SU-DHL-6 (cell line): ENCODE measurements around the gene ARNT2.

Experiments
- H2AFZ ChIP-seq: fragments of 200-600 bp; sonication (generic); 2 replicates; pipeline ENCODE4 v1.6.1; 2014; ENCODE audit warnings: low read depth, mild to moderate bottlenecking, moderate library complexity, mixed read lengths, antibody characterized with exemption, low read length; ENCODE audit not compliant: severe bottlenecking
- H3F3A ChIP-seq: fragments of 200-600 bp; shearing (Covaris generic); 2 replicates; pipeline ENCODE4 v1.6.0; 2016; ENCODE audit warnings: antibody characterized with exemption, mild to moderate bottlenecking; ENCODE audit not compliant: insufficient read depth
- H3K27ac ChIP-seq: fragments of 200-600 bp; sonication (generic); 2 replicates; pipeline ENCODE4 v1.5.1; 2016; ENCODE audit warnings: low read depth, mild to moderate bottlenecking, low read length, moderate library complexity, mixed read lengths
- H3K27me3 ChIP-seq: fragments of 200-600 bp; sonication (generic), shearing (Covaris generic); 2 replicates; pipeline ENCODE4 v1.6.0; 2014; ENCODE audit warnings: mild to moderate bottlenecking, low read length
- H3K36me3 ChIP-seq: fragments of 200-600 bp; sonication (generic); 2 replicates; pipeline ENCODE4 v1.6.1; 2014; ENCODE audit warnings: mild to moderate bottlenecking, low read length, mixed read lengths
- H3K4me2 ChIP-seq: fragments of 300-600, 200-600 bp; shearing (Covaris generic), sonication (generic); 2 replicates; pipeline ENCODE4 v1.6.0; 2014; ENCODE audit warnings: low read length, low read depth, mild to moderate bottlenecking; ENCODE audit not compliant: poor library complexity, severe bottlenecking
- H3K4me3 ChIP-seq: fragments of 200-600 bp; sonication (generic); 2 replicates; pipeline ENCODE4 v1.5.1; 2014; ENCODE audit warnings: antibody characterized with exemption, low read length, mild to moderate bottlenecking, mixed read lengths; ENCODE audit not compliant: insufficient read depth, poor library complexity, severe bottlenecking
- H3K79me2 ChIP-seq: fragments of 200-600 bp; sonication (generic); 2 replicates; pipeline ENCODE4 v1.6.1; 2014; ENCODE audit warnings: mild to moderate bottlenecking, low read length, moderate library complexity; ENCODE audit not compliant: insufficient read depth
- H3K9ac ChIP-seq: fragments of 200-600 bp; sonication (generic); 2 replicates; pipeline ENCODE4 v1.7.0; 2014; ENCODE audit warnings: mild to moderate bottlenecking, low read length
- H3K9me2 ChIP-seq: fragments of 200-600 bp; sonication (generic); replicated peaks from 2 replicates; pipeline ENCODE4 v1.6.1; 2014; ENCODE audit warnings: low read length; ENCODE audit not compliant: insufficient read depth
- H3K9me3 ChIP-seq: fragments of 200-600 bp; sonication (generic); 2 replicates; pipeline ENCODE4 v1.6.1; 2014; ENCODE audit warnings: low read length, mixed read lengths; ENCODE audit not compliant: insufficient read depth
- H4K20me1 ChIP-seq: fragments of 200-600 bp; sonication (generic); 2 replicates; pipeline ENCODE4 v1.6.1; 2014; ENCODE audit warnings: low read depth, mild to moderate bottlenecking, antibody characterized with exemption, low read length, moderate library complexity, mixed read lengths
- EZH2phosphoT487 ChIP-seq: fragments of 200-600 bp; sonication (generic), shearing (Covaris generic); conservative IDR thresholded peaks from 2 replicates; pipeline ENCODE4 v1.6.1; 2018; ENCODE audit warnings: mild to moderate bottlenecking, antibody characterized with exemption, low read length, moderate library complexity, mixed read lengths
- TF ChIP-seq, protein P1 (sequence below): fragments of 200-600 bp; sonication (generic); IDR thresholded peaks from one replicate; pipeline ENCODE4 v1.5.1; 2017; ENCODE audit warnings: antibody characterized with exemption, mild to moderate bottlenecking, low read length, moderate library complexity; ENCODE audit not compliant: insufficient read depth, poor library complexity, severe bottlenecking

Gene ARNT2

DNA sequence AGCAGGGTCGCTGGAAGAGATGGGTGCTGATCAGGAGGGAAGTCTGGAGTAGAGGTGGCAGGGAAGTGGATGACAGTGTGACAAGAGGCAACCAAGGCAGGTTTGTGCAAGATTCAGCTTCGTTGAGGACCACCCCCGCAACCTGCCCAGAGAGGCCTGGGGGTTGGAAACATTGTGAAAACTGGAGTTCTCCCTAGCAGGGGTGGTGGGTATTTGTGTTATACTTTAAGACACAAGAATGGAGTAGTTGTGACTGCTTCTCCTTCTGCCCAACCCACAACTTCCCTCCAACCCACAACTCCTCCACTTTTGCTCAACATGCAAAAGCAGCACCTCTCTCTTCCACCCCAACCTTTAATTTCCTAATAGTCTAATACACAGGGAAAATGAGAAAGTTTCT is 8.6 kb upstream of the ARNT2 start:
- no peak overlapping the region for H3K4me2 ChIP-seq
- H3K27me3 ChIP-seq = no peaks in the 10 kb centered on the region
- no peak overlapping the region for H3K9ac ChIP-seq
- H3F3A ChIP-seq = no peaks in the 10 kb centered on the region
- H3K36me3 ChIP-seq = no peaks in the 10 kb centered on the region
- TF ChIP-seq, protein P1, sequence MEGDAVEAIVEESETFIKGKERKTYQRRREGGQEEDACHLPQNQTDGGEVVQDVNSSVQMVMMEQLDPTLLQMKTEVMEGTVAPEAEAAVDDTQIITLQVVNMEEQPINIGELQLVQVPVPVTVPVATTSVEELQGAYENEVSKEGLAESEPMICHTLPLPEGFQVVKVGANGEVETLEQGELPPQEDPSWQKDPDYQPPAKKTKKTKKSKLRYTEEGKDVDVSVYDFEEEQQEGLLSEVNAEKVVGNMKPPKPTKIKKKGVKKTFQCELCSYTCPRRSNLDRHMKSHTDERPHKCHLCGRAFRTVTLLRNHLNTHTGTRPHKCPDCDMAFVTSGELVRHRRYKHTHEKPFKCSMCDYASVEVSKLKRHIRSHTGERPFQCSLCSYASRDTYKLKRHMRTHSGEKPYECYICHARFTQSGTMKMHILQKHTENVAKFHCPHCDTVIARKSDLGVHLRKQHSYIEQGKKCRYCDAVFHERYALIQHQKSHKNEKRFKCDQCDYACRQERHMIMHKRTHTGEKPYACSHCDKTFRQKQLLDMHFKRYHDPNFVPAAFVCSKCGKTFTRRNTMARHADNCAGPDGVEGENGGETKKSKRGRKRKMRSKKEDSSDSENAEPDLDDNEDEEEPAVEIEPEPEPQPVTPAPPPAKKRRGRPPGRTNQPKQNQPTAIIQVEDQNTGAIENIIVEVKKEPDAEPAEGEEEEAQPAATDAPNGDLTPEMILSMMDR = no peak
- TF ChIP-seq EZH2phosphoT487 = no peak
- H4K20me1 ChIP-seq = no peaks in the 10 kb centered on the region
- 0 out of 2 replicates have a peak, but pooled peaks cover 3% of the 10 kb centered on the region for H3K9me2 ChIP-seq
- no peaks in the 10 kb centered on the region for H3K79me2 ChIP-seq
- no peaks in the 10 kb centered on the region for H3K9me3 ChIP-seq
- H3K27ac ChIP-seq = no peak overlapping the region
- H3K4me3 ChIP-seq = no peak overlapping the region
- H2AFZ ChIP-seq = no peak overlapping the region

DNA sequence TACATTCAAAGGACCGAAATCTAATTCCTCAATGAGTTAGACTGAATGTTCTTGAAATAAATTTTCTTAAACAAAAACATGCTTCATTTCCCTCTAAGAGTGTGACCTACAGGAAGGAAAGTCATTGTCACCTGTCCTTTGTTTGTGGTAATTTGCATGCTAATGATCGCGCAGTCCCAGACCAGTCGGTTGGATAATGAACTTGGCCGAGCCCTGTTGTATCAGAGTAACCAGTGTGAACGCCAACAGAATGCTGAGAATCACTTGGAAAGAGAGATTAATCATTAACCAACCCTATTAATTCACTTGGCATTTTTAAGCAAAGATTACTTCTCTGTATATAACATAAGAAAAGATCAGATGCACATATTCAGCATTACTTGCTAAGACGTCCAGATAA is 8.1 kb upstream of the ARNT2 start:
- no peaks in the 10 kb centered on the region for H3K36me3 ChIP-seq

DNA sequence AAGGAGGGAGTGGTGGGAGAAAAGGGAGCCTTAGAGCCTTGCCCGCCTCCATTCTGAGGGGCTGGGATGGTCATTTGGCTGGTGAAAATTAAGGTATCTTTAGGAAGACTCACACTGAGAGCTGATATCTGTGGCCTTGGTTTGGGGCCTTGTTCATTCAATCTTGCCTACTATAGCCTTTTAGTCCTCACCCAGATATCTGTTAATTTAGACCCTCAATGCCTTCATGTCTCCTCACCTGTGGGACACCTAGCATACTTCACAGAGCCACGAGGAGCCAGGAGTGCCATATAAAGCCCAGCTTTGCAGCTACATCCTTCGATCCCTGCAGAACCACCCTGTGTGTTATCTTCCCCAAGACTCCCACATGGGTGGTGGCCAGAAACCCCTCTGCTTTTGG is 4.7 kb upstream of the ARNT2 start:
- TF ChIP-seq EZH2phosphoT487 = no peak
- TF ChIP-seq, protein P1 = no peak

More for the DNA sequence above, 8.1 kb upstream of the ARNT2 start:
- Histone ChIP-seq H3K27me3 (no peaks in the 10 kb centered on the region), H4K20me1 (no peaks in the 10 kb centered on the region), H3K4me2 (no peak overlapping the region), H3K27ac (no peak overlapping the region), H3K9me2 (0 out of 2 replicates have a peak, but pooled peaks cover 3% of the 10 kb centered on the region), H3F3A (no peaks in the 10 kb centered on the region), H3K9me3 (no peaks in the 10 kb centered on the region), H2AFZ (no peak overlapping the region), H3K4me3 (no peak overlapping the region), H3K79me2 (no peaks in the 10 kb centered on the region), H3K9ac (no peak overlapping the region)
- TF ChIP-seq EZH2phosphoT487 = no peak
- TF ChIP-seq, protein P1 = no peak

More for the DNA sequence above, 4.7 kb upstream of the ARNT2 start:
- Histone ChIP-seq H3K9ac (no peak overlapping the region), H3K4me3 (no peak overlapping the region), H4K20me1 (no peaks in the 10 kb centered on the region), H3K27me3 (no peaks in the 10 kb centered on the region), H2AFZ (no peak overlapping the region), H3K27ac (no peak overlapping the region), H3K9me3 (no peaks in the 10 kb centered on the region), H3K36me3 (no peaks in the 10 kb centered on the region), H3K4me2 (no peak overlapping the region), H3K79me2 (no peaks in the 10 kb centered on the region), H3F3A (no peaks in the 10 kb centered on the region), H3K9me2 (no peaks in the 10 kb centered on the region)
